ENCODE measurements around the gene PEA15.

PEA15 gene

GRCh38 chr1:160179336-160179735, 25.8 kb upstream of the PEA15 start:
- no peak for DNase-seq (ENCODE audit: low read depth in 3 of 3)

GRCh38 chr1:160186246-160186645, 18.9 kb upstream of the PEA15 start:
- no peak for DNase-seq (ENCODE audit: low read depth in 3 of 3)

GRCh38 chr1:160186729-160187128, 18.5 kb upstream of the PEA15 start:
- DNase-seq (ENCODE audit: low read depth in 3 of 3), result no peak

GRCh38 chr1:160187407-160187806, 17.8 kb upstream of the PEA15 start:
- DNase-seq (ENCODE audit: low read depth in 3 of 3), result no peak

- no peak for DNase-seq (ENCODE audit: low read depth in 3 of 3)
Measured at GRCh38 chr1:160188341-160188740, 16.8 kb upstream of the PEA15 start.

- DNase-seq (ENCODE audit: low read depth in 3 of 3), result no peak
Measured at GRCh38 chr1:160189649-160190625, 15.2 kb upstream of the PEA15 start, which contains the start of gene CASQ1. Gene CASQ1, plus strand, starts transcription at chr1:160190575. Its CDS starts 177 bp downstream, at chr1:160190752.

- no peak for DNase-seq (ENCODE audit: low read depth in 3 of 3)
Measured at GRCh38 chr1:160191756-160192155, 13.4 kb upstream of the PEA15 start.

- DNase-seq (ENCODE audit: low read depth in 3 of 3), result no peak
Measured at GRCh38 chr1:160192234-160192633, 12.9 kb upstream of the PEA15 start.

- peak; percentile 70 to 79 (median 76) for DNase-seq (ENCODE audit: low read depth in 3 of 3)
Measured at GRCh38 chr1:160193091-160193819, 11.9 kb upstream of the PEA15 start.

- DNase-seq (ENCODE audit: low read depth in 3 of 3), result no peak
Measured at GRCh38 chr1:160193832-160194736, 11.1 kb upstream of the PEA15 start.

GRCh38 chr1:160194737-160195059, 10.5 kb upstream of the PEA15 start:
- no peak for DNase-seq (ENCODE audit: low read depth in 3 of 3)

- DNase-seq (ENCODE audit: low read depth in 3 of 3), result no peak
Measured at GRCh38 chr1:160196143-160196542, 9.0 kb upstream of the PEA15 start.

GRCh38 chr1:160197231-160197630, 8.0 kb upstream of the PEA15 start:
- no peak for DNase-seq (ENCODE audit: low read depth in 3 of 3)

- DNase-seq (ENCODE audit: low read depth in 3 of 3), result no peak
Measured at GRCh38 chr1:160200786-160201185, 4.4 kb upstream of the PEA15 start.

- no peak for DNase-seq (ENCODE audit: low read depth in 3 of 3)
Measured at GRCh38 chr1:160204526-160205241, 500 bp upstream of the PEA15 start.

- peak; percentile 25 to 40 (median 28) for DNase-seq (ENCODE audit: low read depth in 3 of 3)
Measured at GRCh38 chr1:160206036-160206389, 829 bp downstream of the PEA15 start.

- DNase-seq (ENCODE audit: low read depth in 3 of 3), result no peak
Measured at GRCh38 chr1:160206421-160207117, 1.4 kb downstream of the PEA15 start.

GRCh38 chr1:160207118-160207650, 2.0 kb downstream of the PEA15 start:
- no peak for DNase-seq (ENCODE audit: low read depth in 3 of 3)

- no peak for DNase-seq (ENCODE audit: low read depth in 3 of 3)
Measured at GRCh38 chr1:160207771-160208556, 2.8 kb downstream of the PEA15 start.

All from stimulated activated CD4-positive, alpha-beta T cell treated with anti-CD3 and anti-CD28 coated beads, TNF-alpha, amount 100 ng/mL, for 24 hours (primary cell).